ENCODE measurements around the gene KCNJ15. TPM values are rescaled to one million over a fixed set of nuclear protein-coding genes. Genes with fewer than 3 reads are reported as not detected.
A peak's percentile ranks its signal among the peaks of the same experiment; 100 is the strongest.

KCNJ15 gene
- total and polyA plus RNA-seq, 11 donors: 0.07 to 1.8 (median 0.38) TPM

DNA sequence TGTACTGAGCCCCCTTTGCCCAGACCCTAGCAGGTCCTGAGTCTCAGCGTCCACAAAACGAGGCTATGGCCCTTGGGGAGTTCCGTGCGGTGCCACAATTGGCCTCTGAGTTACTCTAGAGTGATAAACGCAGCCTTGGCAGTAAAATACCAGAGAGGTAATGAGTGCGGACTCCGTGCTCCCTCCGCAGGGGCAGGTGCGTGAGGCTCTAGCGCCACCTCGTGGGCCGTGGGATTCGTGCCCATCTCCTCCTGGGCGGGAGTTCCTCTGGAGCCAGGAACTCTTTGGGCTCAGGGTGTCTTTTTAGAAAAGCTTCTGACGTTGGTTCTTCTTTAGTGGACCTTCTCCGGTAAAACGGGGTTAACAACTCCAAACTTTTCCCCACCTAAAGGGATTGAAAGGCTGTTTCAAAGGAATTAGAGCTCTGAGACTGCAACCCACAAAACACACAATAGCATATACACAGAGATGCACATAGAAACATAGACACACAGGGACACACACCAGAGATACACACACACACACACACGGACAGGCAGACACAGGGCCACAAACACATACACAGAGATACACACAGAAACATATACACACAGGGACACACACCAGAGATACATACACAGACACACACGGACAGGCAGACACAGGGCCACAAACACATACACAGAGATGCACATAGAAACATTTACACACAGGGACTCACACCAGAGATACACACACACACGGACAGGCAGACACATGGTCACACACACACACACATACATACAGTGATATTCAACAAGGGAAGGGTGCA is 99.4 kb downstream of the KCNJ15 start:
- peak; percentile 75 to 93 (median 86) for ATAC-seq

More for the DNA sequence above, 99.4 kb downstream of the KCNJ15 start:
- WGBS, 4 donors: 8 to 9% (median 9%) methylated on average over 19 to 20 of the region's 20 CpGs
- Histone ChIP-seq H3K9me3 (no peaks in the 10 kb centered on the region), H3K4me1 (peaks cover 0 to 20% (median 0%) of the 10 kb centered on the region in 12 donors), H3K27ac (no peak overlapping the region), H3K4me3 (no peak overlapping the region), H3K36me3 (no peaks in the 10 kb centered on the region), H3K27me3 (peaks cover 0 to 7% (median 0%) of the 10 kb centered on the region in 9 donors)
- TF ChIP-seq, protein P1, sequence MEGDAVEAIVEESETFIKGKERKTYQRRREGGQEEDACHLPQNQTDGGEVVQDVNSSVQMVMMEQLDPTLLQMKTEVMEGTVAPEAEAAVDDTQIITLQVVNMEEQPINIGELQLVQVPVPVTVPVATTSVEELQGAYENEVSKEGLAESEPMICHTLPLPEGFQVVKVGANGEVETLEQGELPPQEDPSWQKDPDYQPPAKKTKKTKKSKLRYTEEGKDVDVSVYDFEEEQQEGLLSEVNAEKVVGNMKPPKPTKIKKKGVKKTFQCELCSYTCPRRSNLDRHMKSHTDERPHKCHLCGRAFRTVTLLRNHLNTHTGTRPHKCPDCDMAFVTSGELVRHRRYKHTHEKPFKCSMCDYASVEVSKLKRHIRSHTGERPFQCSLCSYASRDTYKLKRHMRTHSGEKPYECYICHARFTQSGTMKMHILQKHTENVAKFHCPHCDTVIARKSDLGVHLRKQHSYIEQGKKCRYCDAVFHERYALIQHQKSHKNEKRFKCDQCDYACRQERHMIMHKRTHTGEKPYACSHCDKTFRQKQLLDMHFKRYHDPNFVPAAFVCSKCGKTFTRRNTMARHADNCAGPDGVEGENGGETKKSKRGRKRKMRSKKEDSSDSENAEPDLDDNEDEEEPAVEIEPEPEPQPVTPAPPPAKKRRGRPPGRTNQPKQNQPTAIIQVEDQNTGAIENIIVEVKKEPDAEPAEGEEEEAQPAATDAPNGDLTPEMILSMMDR (IDR thresholded peaks at IDR 0.05): peak; percentile 90 to 98 (median 96)
- TF ChIP-seq POLR2A (IDR thresholded peaks at IDR 0.05): no peak
- peak; percentile 77 to 87 (median 79) for DNase-seq
- intact Hi-C loops (cut with DNase I): loop anchor here (1.0 to 10.0 kb wide), 13 partner anchors 137 to 781 kb away; no protein-coding TSS in a partner anchor

Other genes starting within 250 kb of the KCNJ15 start
- gene ERG, start 241.5 kb downstream of the KCNJ15 start, total RNA-seq: 10 to 100 TPM; 11.6 to 37.9 (median 15.8) TPM
- 10 to 100 TPM in 1 of 2 donors, 1 to 10 TPM in 1; 5.9 to 11.7 TPM for gene ERG, start 241.5 kb downstream of the KCNJ15 start, polyA plus RNA-seq

All from heart left ventricle (tissue), 16 donors.